ENCODE data around the gene IL1R1.

IL1R1 gene

DNA sequence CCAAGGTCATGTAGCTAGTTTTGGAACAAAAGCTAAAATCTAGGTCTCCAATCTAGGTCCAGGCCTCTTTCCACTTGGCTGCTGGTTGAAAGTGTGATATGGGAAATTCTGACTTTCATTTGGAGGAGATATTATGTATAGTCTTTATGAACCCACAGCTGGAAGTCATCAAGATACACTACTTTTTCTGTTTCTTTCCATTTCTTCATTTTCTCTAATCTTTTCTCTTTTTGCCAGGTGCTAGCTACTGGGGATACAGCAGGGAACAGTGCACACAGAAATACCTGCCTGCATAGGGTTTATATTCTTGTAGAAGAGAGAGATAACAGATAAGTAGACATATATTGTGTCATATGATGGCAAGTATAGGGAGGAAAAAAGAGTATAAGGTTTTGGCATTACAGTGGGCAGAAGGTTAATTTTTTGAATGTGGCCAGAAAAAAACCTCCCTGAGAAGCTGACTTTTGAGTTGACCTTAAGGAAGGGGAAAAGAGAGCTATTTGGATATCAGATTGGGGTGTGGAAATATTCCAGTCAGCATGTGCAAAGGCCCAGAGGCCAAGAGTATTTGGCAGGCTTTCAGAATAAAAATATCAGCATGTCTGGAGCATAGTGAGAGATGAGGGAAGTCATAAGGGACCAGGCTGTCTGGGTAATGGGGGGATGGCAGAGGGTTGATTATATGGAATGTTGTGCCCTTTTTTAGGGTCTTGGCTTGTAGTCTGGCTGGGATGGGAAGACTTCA is 15.6 kb downstream of the IL1R1 start:
- H3K4me3 Mint-ChIP-seq: no peak overlapping the region
- H3K9me3 Mint-ChIP-seq: peaks cover 3% of the 10 kb centered on the region
- H3K27ac Mint-ChIP-seq: no peak overlapping the region
- H3K4me1 Mint-ChIP-seq (ENCODE audit: low read depth): no peaks in the 10 kb centered on the region
- H3K36me3 Mint-ChIP-seq (ENCODE audit: low read depth): peaks cover 2% of the 10 kb centered on the region
- no peaks in the 10 kb centered on the region for H3K27me3 Mint-ChIP-seq (ENCODE audit: low read depth)

DNA sequence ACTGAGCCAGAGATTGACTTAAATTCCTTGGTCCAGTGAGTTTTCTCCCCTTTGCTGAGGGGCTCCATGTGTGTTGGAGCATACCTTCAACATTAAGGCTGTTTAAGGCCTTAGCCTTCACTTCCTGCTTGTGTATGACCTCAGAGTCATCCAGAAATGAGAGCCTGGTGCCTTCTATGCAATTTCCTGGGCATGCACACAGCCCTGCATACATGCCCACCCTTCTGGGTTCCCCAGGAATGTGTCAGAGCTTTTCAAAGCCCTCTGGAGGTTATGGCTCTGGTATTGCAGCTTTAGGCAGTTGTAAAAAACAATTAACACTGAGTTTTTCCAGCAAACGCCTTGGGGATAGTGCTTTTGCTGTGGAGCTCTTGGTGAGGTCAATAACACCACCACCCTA is 16.7 kb downstream of the IL1R1 start:
- Mint-ChIP-seq H3K27me3 (ENCODE audit: low read depth) (no peaks in the 10 kb centered on the region), H3K4me1 (ENCODE audit: low read depth) (no peaks in the 10 kb centered on the region), H3K9me3 (peaks cover 3% of the 10 kb centered on the region), H3K4me3 (no peak overlapping the region), H3K36me3 (ENCODE audit: low read depth) (no peaks in the 10 kb centered on the region), H3K27ac (no peak overlapping the region)

DNA sequence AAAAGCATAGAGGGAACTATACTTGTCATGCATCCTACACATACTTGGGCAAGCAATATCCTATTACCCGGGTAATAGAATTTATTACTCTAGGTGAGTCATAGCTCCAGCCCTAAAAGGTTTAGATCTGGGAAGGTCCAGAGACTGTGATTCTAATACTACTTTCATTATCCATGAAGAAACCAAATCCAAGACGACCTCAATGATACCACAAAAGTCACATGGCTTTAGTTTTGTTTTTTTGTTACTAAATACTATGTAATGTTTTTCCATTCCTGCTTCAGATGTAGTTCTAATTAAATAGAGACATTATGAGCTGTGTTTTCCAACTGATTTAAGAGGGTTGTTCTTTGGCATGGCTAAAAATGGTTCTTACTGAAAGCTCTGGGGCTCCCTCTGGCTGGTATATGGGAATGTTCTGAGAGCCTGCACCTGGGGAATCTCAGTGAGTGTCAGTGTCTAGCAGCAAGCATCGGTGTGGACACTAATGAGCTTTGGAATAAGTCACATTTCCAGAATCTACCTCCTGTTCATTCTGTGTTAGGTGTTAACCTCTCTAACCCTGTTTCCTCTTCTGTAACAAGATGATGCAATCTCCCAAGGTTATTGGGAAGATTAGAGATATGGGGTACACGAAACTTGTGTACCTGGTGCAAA is 23.8 kb downstream of the IL1R1 start:
- Mint-ChIP-seq H3K4me3 (no peak overlapping the region), H3K27ac (no peak overlapping the region), H3K9me3 (no peaks in the 10 kb centered on the region), H3K4me1 (ENCODE audit: low read depth) (peaks cover 6% of the 10 kb centered on the region), H3K36me3 (ENCODE audit: low read depth) (no peaks in the 10 kb centered on the region), H3K27me3 (ENCODE audit: low read depth) (no peaks in the 10 kb centered on the region)

DNA sequence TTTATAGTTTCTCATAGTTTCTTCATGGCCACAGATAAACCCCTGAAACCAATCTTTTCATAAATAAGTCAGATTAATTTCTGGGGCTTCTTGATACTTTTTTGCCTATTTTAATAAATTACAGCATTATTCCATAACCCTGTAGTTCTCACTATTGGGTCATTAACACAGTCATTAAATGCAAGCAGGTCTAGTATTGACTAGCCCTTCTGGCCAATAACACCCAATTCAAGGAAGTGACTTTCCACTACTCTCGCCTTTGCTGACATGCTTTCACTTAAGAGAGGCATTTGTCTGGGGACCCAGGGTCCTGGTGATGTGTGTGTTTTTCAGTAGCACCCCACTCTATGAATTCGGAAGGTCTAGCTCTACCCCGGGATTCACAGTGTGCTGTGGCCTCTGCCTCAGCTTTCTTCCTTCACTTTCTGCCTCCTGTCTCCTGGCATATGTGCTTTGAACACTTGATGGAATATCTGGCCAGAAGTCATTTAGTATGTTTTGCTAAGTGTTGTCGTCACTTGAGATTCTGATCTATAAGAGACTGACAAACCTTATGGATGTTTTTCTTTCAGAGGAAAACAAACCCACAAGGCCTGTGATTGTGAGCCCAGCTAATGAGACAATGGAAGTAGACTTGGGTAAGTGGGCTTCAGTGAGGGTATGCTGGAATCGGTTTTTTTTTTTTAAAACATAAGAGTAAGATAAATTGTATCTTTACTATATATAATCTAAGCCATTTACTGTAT is 25.7 kb downstream of the IL1R1 start:
- Mint-ChIP-seq H3K4me1 (ENCODE audit: low read depth) (peaks cover 9% of the 10 kb centered on the region), H3K27ac (no peak overlapping the region), H3K9me3 (no peaks in the 10 kb centered on the region)

DNA sequence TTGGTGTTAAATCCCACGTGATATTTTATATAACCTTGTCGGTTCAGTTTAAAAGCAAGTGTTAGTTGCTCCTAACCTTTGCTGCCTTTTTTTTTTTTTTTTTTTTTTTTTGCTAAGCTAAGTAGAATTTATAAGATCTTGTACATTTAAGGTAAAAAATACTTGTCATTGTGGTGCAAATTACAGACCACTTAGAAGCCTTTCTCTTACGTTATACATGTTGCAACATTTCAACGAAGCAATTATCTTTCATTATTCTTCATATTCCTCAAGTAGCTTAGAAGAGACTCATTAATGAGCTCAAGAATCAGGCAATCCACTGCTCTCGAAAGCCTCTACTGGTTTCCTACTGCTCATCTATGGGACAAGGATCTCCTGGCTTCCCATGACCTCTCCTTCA is 29.4 kb downstream of the IL1R1 start:
- no peaks in the 10 kb centered on the region for H3K27me3 Mint-ChIP-seq (ENCODE audit: low read depth)
- H3K4me1 Mint-ChIP-seq (ENCODE audit: low read depth): peaks cover 3% of the 10 kb centered on the region
- H3K9me3 Mint-ChIP-seq: no peaks in the 10 kb centered on the region
- no peaks in the 10 kb centered on the region for H3K36me3 Mint-ChIP-seq (ENCODE audit: low read depth)
- no peak overlapping the region for H3K4me3 Mint-ChIP-seq
- H3K27ac Mint-ChIP-seq: no peak overlapping the region

More for the DNA sequence above, 25.7 kb downstream of the IL1R1 start:
- Mint-ChIP-seq H3K27me3 (ENCODE audit: low read depth) (no peaks in the 10 kb centered on the region), H3K4me3 (no peak overlapping the region), H3K36me3 (ENCODE audit: low read depth) (no peaks in the 10 kb centered on the region)

DNA sequence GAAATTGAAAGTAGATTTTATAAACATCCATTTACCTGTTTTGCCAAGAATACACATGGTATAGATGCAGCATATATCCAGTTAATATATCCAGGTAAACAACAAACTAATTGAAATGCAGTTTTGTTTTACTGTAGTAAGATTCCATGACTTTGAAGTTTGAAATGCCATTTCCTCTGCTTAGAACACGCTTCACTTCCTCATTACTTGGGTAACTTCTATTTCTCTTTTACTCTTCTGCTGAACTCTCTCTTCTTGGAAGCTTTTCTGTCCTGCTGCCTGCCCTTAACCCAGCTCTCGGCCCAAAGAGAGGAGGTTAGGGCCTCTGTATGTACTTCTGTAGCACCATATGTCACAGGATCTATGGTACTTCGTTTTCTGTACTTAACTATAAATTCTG is 30.2 kb downstream of the IL1R1 start:
- H3K4me3 Mint-ChIP-seq: no peak overlapping the region
- no peaks in the 10 kb centered on the region for H3K27me3 Mint-ChIP-seq (ENCODE audit: low read depth)
- peaks cover 3% of the 10 kb centered on the region for H3K4me1 Mint-ChIP-seq (ENCODE audit: low read depth)
- H3K36me3 Mint-ChIP-seq (ENCODE audit: low read depth): no peaks in the 10 kb centered on the region
- H3K9me3 Mint-ChIP-seq: no peaks in the 10 kb centered on the region
- H3K27ac Mint-ChIP-seq: no peak overlapping the region

DNA sequence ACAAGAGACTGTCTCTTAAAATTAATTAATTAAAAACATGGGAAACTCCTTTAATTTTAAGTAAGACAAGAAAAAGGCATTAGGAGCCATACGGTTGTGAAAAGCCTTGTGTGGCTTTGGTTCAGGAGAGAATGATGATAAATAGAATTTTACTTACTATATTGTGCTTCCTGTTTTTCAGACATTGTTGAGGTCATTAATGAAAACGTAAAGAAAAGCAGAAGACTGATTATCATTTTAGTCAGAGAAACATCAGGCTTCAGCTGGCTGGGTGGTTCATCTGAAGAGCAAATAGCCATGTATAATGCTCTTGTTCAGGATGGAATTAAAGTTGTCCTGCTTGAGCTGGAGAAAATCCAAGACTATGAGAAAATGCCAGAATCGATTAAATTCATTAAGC is 33.6 kb downstream of the IL1R1 start:
- Mint-ChIP-seq H3K4me1 (ENCODE audit: low read depth) (peaks cover 3% of the 10 kb centered on the region), H3K27me3 (ENCODE audit: low read depth) (peaks cover 1% of the 10 kb centered on the region), H3K27ac (no peak overlapping the region), H3K36me3 (ENCODE audit: low read depth) (no peaks in the 10 kb centered on the region), H3K4me3 (no peak overlapping the region), H3K9me3 (no peaks in the 10 kb centered on the region)

DNA sequence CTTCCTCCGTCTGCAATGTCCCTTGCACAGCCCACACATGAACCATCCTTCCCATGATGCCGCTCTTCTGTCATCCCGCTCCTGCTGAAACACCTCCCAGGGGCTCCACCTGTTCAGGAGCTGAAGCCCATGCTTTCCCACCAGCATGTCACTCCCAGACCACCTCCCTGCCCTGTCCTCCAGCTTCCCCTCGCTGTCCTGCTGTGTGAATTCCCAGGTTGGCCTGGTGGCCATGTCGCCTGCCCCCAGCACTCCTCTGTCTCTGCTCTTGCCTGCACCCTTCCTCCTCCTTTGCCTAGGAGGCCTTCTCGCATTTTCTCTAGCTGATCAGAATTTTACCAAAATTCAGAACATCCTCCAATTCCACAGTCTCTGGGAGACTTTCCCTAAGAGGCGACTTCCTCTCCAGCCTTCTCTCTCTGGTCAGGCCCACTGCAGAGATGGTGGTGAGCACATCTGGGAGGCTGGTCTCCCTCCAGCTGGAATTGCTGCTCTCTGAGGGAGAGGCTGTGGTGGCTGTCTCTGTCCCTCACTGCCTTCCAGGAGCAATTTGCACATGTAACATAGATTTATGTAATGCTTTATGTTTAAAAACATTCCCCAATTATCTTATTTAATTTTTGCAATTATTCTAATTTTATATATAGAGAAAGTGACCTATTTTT is 35.4 kb downstream of the IL1R1 start:
- no peaks in the 10 kb centered on the region for H3K36me3 Mint-ChIP-seq (ENCODE audit: low read depth)
- no peak overlapping the region for H3K27ac Mint-ChIP-seq
- peaks cover 2% of the 10 kb centered on the region for H3K4me1 Mint-ChIP-seq (ENCODE audit: low read depth)
- H3K4me3 Mint-ChIP-seq: no peak overlapping the region
- no peaks in the 10 kb centered on the region for H3K9me3 Mint-ChIP-seq
- H3K27me3 Mint-ChIP-seq (ENCODE audit: low read depth): peaks cover 9% of the 10 kb centered on the region

DNA sequence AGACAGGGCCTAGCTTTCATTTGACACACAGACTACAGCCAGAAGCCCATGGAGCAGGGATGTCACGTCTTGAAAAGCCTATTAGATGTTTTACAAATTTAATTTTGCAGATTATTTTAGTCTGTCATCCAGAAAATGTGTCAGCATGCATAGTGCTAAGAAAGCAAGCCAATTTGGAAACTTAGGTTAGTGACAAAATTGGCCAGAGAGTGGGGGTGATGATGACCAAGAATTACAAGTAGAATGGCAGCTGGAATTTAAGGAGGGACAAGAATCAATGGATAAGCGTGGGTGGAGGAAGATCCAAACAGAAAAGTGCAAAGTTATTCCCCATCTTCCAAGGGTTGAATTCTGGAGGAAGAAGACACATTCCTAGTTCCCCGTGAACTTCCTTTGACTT is 36.5 kb downstream of the IL1R1 start:
- Mint-ChIP-seq H3K27me3 (ENCODE audit: low read depth) (peaks cover 13% of the 10 kb centered on the region), H3K36me3 (ENCODE audit: low read depth) (no peaks in the 10 kb centered on the region), H3K27ac (no peak overlapping the region), H3K4me3 (no peak overlapping the region), H3K9me3 (no peaks in the 10 kb centered on the region), H3K4me1 (ENCODE audit: low read depth) (no peaks in the 10 kb centered on the region)

DNA sequence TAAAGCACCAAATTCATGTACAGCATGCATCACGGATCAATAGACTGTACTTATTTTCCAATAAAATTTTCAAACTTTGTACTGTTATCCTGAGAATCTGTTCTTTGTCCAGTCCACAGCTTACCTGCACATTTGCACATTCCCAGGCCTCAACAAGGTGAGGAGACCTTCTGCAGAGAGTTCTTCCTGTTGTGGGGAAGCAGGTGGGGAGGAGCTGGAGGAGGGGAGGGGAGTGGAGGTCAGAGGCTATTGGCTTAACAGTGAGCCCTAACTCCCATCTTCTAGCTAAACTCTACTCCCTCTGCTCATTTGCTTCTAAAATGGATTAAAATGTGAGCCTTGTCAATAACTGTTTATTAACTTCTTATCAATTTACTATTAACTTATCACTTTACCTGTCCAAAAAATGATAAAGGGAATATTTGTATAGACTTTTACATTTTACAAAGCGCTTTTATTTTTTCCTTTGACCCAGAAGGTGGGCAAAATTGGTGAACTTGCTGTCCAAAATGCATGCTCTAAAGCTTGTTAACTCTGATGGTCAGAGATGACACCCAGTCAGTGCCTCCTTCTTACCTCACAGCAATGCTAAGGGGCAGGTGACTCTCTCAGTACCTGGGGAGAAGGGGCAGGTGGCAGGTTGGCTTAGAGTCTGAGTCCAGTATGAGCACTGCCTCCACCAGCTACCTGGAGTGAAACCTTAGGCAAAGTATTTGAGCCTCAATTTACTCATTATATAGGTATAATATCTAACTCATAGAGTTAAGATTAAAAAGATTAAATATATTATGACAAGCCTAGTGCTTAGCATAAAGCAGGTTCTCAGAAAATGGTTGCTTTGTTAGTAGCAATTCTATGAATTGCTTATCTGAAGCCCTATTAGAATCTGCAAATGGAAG is 37.5 kb downstream of the IL1R1 start:
- Mint-ChIP-seq H3K9me3 (no peaks in the 10 kb centered on the region), H3K4me3 (no peak overlapping the region), H3K27ac (no peak overlapping the region), H3K36me3 (ENCODE audit: low read depth) (no peaks in the 10 kb centered on the region), H3K4me1 (ENCODE audit: low read depth) (no peaks in the 10 kb centered on the region), H3K27me3 (ENCODE audit: low read depth) (peaks cover 14% of the 10 kb centered on the region)

DNA sequence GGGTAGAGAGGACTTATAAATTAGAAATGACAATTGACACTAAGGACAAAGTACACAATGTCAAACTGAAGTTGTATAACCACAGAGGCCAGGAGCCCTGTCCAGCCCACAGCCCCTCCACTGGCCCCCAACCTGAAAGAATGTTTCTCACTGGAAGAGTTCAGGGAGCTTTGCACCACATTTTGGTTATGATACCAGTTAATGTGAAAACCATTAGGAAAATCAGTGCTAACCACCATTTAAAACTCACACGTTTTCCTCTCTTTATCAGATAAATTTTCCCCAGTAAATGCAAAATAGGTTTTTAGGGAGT is 38.1 kb downstream of the IL1R1 start:
- Mint-ChIP-seq H3K9me3 (no peaks in the 10 kb centered on the region), H3K27me3 (ENCODE audit: low read depth) (peaks cover 14% of the 10 kb centered on the region), H3K36me3 (ENCODE audit: low read depth) (no peaks in the 10 kb centered on the region), H3K27ac (no peak overlapping the region), H3K4me1 (ENCODE audit: low read depth) (peaks cover 1% of the 10 kb centered on the region), H3K4me3 (no peak overlapping the region)

DNA sequence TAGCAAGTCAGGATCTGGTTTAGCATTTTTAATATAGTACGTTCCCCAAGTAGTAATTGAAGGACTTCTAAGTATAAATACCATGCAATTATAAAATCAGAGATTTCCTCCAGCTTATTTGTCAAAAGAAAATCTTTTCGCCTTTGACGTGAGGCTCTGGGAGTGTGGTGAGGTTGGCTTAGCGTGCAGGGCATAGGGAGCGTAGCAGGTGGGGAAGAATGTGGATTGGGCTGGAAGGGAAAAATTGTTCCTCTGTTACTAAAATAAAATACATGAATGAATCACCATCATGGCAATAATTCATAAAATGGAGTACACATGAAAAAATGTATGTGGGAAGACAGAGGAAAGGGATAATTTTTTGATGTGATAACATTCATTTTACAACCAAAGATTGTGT is 38.8 kb downstream of the IL1R1 start:
- H3K27ac Mint-ChIP-seq: no peak overlapping the region
- no peak overlapping the region for H3K4me3 Mint-ChIP-seq
- H3K9me3 Mint-ChIP-seq: no peaks in the 10 kb centered on the region
- peaks cover 1% of the 10 kb centered on the region for H3K4me1 Mint-ChIP-seq (ENCODE audit: low read depth)
- H3K27me3 Mint-ChIP-seq (ENCODE audit: low read depth): peaks cover 17% of the 10 kb centered on the region
- H3K36me3 Mint-ChIP-seq (ENCODE audit: low read depth): no peaks in the 10 kb centered on the region

DNA sequence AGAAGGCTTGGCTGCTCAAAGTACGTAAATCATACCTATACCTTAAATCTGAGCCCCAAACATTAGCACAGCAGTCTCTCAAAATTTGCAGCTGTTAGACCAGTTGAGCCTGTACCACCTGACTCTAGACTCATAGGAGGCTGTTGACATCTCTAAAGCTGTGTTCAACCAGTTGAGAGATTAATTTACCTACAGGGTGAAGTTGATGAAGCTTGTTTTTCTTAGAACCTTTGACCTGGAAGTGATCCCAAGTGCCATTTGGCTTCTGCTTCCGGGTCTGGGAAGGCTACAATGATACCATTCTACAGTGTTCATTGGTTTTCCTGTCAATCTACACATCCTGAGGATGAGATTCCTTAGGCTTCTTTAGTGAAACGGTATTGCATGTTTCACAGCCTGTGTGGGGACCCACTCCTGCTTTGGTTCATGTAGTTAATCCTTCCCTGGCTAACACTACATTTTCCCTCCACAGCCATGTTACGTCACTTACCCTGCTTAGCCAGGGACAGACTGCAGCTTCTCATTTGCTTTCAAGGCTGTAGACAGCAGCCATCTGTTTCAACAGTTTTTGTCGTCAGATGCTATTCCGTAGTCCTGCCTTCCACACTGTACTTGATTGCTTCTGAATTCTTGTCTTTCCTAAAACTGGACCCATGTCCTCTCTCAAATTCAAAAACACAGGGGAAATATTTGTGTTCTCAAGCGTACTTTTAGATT is 39.5 kb downstream of the IL1R1 start:
- no peaks in the 10 kb centered on the region for H3K9me3 Mint-ChIP-seq
- H3K4me3 Mint-ChIP-seq: no peak overlapping the region
- peaks cover 1% of the 10 kb centered on the region for H3K4me1 Mint-ChIP-seq (ENCODE audit: low read depth)
- H3K27me3 Mint-ChIP-seq (ENCODE audit: low read depth): peaks cover 22% of the 10 kb centered on the region
- no peak overlapping the region for H3K27ac Mint-ChIP-seq
- H3K36me3 Mint-ChIP-seq (ENCODE audit: low read depth): no peaks in the 10 kb centered on the region
